IPS-18c (cell line): ENCODE data around the gene MPP1.

ENCODE experiments used
- H3K4me3 ChIP-seq: 2 replicates; pipeline ENCODE4 v1.7.0; 2013; ENCODE audit warnings: low read depth, mild to moderate bottlenecking, low read length, moderate library complexity; ENCODE audit not compliant: insufficient read depth
- H3K9me3 ChIP-seq: one replicate; pipeline ENCODE4 v1.6.1; 2013; ENCODE audit warnings: mild to moderate bottlenecking, low read length, moderate library complexity; ENCODE audit not compliant: control insufficient read depth, insufficient read depth

MPP1 gene

GRCh38 chrX:154749856-154750255 is 55.4 kb downstream of the MPP1 start:
- no peak overlapping the region for H3K4me3 ChIP-seq
- H3K9me3 ChIP-seq, result peaks cover 11% of the 10 kb centered on the region

DNA sequence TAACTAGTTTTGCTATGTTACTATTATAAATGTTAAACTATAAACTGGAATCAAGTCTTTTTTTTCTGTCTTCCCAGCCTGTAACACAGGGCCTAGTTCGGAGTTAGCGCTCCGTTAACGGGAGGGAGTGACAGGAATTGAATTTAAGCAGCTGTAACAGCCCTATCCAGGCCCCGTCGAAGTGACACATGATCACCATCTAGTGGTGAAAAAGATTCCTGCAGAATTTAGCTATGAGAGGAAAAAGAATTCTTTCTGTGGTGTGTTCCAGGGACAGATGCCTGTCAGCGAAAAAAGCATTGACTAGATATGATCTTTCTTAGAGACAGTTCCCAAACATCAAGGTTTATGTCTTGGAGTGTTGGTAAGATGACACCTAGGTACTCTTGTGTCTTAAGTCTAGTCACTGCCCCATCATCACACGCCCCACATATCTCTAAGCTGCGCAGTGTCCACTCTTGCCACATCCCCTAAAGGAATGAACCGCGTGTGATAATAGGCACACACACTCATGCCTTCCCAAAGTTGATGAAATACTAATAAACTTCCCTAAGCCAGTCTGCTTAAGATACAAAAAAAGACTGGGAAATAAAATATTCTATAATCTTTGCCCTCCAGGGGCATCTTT is 56.5 kb downstream of the MPP1 start:
- Histone ChIP-seq H3K4me3 (no peak overlapping the region), H3K9me3 (peaks cover 11% of the 10 kb centered on the region)

- Histone ChIP-seq H3K4me3 (no peak overlapping the region), H3K9me3 (peaks cover 3% of the 10 kb centered on the region)
These were observed 62.7 kb downstream of the MPP1 start for GRCh38 chrX:154742613-154743012.

DNA sequence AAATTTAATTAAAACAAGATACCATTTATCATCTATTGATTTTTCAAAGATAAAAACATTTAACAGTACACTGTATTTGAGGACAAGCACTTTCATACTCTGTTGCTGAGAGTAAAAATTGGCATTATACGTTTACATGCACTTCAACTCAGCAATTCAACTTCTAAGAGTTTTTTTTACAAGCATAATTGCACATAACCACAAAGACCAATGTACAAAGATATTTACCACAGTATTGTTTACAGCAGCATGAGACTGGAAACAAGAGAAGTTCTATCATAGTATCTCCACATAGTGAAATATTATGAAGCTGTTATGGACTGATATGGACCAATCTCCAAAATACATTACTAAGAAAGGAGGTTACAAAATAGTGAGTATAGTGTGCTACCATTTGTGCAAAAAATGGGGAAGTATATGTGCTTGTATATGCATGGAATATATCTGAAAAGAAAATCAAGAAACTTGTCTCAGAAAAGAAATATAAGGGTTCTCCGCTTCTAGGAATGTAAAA is 65.3 kb downstream of the MPP1 start:
- Histone ChIP-seq H3K9me3 (peaks cover 3% of the 10 kb centered on the region), H3K4me3 (no peak overlapping the region)

DNA sequence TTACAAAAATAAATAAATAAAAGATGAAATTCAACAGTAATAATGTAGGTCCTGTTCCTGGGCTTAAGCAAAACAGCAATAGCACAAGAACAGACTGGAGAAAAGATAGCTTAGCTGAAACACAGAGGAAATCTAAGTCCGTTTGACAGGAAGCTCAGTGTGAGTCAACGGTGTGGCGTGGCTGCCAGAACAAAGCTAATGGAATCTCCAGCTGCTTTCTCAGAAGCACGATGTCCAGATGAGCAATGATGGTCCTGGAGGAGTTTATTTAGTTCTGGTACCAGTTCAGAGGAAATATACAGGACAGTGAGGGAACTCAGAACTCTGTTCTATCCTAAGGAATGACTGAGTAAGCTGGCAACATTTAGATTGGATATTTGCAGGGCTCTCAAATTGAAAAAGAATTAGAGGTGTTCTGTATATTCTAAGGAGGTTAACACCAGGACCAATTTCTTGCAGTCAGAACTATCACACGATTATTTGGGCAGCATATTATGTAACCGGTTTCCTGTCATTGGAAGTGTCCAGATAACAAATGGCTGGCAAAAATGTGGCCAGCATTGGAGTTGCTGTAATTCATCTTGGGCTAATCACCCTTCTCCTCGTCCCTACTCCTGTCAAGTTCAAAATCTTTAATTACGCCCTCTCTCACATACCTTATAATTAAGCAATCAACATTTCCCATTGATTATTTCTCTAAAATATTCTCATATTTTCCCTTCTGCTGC is 67.1 kb downstream of the MPP1 start:
- H3K9me3 ChIP-seq, result no peaks in the 10 kb centered on the region
- no peak overlapping the region for H3K4me3 ChIP-seq

DNA sequence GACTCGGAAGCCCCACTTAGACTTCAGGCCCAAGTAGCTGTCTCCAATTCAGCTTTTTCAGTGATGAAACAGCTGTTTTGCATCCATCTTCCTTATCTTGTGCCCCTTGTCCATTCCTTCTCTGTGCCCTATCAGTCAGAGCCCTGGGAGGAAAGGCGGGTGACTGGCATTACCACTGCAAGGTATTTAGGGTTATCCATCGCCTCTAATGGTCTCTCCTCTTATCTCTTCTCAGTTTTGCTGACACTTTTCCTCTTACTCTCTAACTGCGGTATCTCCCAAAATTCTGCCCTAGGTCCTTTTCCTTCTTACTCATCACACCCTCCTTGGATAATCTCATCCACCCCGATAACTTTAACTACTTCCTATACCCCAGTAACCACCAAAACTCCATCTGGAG is 68.1 kb downstream of the MPP1 start:
- H3K4me3 ChIP-seq, result no peak overlapping the region

DNA sequence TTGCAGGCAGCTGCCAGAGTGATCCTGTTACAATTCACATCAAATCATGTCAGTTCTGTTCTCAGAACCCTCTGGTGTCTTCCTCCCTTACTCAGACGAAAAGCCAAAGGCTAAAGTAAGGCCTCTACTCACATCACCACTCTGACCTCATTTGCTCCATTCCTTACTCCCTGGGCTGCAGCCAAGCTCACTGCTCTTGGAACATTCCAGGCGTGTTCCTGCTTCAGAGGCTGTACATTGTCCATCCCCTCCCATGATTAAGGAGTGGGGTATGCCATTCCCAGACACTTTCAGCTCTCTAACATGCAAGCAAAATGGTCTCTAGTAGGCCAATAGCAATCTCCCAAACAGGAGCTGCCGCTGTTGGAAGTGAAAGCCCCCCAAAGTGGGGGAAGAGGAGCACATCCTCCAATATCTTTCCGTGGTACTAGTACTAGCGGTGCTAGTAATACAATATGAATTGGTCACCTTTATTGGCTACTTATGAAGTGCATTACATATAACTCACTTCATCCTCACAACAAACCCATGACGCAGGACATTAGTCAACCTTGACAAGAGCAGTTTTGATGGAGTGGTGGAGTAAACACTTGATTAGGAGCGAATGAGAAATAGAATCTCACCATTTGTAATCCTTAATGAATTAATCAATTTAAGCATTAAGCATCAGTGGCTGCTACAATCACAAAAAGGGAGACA is 69.4 kb downstream of the MPP1 start:
- Histone ChIP-seq H3K4me3 (no peak overlapping the region), H3K9me3 (no peaks in the 10 kb centered on the region)

More for the DNA sequence above, 68.1 kb downstream of the MPP1 start:
- H3K9me3 ChIP-seq, result no peaks in the 10 kb centered on the region

DNA sequence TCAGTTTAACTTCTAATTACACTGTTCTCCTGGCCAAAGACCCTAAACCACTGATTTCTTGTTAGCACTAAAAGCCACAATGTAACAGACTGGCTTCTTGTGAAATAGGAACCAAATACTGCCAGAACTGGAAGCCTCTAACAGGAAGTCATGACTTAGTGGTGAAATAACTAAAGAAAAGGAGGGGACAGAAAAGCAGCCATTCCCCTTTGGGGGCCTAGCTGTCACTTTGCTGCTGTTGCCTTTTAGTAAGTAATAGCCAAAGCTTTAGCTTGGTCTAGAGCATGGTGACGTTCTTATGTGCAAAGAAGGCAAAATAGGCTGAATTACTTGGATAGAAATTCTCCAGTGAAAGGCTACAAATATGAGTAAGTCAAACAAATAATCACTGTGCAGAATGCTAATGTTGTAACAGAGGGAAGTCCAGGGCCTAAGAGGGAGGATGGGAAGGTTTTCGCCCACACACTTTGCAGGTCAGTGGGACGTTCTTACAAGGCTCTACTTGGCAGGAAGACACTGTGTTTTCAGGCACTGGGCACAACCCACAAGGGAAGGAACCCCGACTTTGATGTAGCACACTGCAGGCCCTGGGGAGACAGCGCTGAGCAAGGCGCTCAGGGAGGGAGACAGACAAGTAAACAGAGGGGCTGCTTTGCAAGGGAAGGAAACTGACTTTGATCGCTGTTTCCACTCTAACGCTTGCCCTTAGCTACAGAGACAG is 71.1 kb downstream of the MPP1 start:
- H3K4me3 ChIP-seq, result no peak overlapping the region
- no peaks in the 10 kb centered on the region for H3K9me3 ChIP-seq

DNA sequence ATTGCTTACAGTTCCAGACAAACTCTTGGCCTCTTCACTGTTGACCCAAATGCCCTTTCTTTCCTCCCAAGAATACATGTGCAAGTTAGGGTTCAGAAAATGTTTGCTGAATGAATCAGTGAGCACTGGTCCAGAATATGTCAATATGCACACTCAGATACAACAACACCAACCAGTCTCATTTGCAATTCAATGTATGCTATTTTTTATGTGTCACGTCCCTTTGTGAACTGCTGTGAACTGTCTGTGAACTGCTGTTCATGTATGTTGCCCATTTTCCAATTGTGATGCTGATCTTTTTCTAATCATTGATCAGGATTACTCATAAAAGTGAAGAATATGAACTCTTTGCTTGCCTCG is 72.2 kb downstream of the MPP1 start:
- Histone ChIP-seq H3K4me3 (no peak overlapping the region), H3K9me3 (no peaks in the 10 kb centered on the region)

DNA sequence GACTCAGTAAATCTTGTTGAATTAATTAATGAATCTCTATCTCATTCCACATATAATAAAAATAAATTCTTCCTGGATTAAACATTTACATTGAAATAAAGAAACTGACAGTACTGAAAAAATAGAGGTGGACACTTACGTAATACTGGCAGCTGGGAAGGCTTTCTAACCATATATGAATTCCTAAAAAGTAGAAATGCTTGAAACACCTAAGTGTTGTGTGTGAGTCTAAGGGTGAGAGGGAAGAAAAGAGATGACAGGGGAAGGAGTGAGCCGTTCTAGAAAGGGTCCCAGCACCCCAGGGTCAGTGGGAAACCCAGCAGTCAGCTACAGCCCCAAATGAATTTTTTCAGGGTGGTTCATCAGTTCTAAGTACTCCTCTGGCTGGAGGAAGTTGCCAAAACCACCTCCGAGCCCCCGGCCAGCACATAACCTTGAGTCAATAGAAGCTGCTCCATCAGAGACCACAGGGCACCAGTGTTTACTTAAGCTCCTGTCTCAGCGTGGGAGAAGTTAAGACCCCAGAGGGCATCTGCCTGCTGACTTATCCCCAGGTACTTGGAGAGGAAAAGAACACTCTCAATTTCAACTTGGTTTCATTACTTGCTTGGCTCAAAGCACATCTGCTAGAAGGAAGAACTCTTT is 72.7 kb downstream of the MPP1 start:
- Histone ChIP-seq H3K9me3 (no peaks in the 10 kb centered on the region), H3K4me3 (no peak overlapping the region)

GRCh38 chrX:154731881-154732280 is 73.4 kb downstream of the MPP1 start:
- no peaks in the 10 kb centered on the region for H3K9me3 ChIP-seq
- H3K4me3 ChIP-seq, result no peak overlapping the region

- Histone ChIP-seq H3K9me3 (no peaks in the 10 kb centered on the region), H3K4me3 (no peak overlapping the region)
These were observed 74.1 kb downstream of the MPP1 start for GRCh38 chrX:154731184-154731583.

GRCh38 chrX:154730253-154730891 is 74.9 kb downstream of the MPP1 start:
- Histone ChIP-seq H3K4me3 (no peak overlapping the region; the same call in 1 of the 2 replicates), H3K9me3 (no peaks in the 10 kb centered on the region)

GRCh38 chrX:154729439-154729838 is 75.8 kb downstream of the MPP1 start:
- Histone ChIP-seq H3K4me3 (no peak overlapping the region), H3K9me3 (no peaks in the 10 kb centered on the region)
